Astrocyte of the hippocampus (primary cell): ENCODE data around the gene HMCN1.
A peak's percentile ranks its signal among the peaks of the same experiment; 100 is the strongest.

Source experiments
- DNase-seq: peaks from one replicate; pipeline ENCODE4 v3.0.0; 2011; ENCODE audit warnings: low read depth, low spot score

HMCN1 gene

GRCh38 chr1:186089940-186090339 is 355.7 kb downstream of the HMCN1 start:
- no peak for DNase-seq

- DNase-seq = no peak
These were observed 357.1 kb downstream of the HMCN1 start for GRCh38 chr1:186091222-186091720.

- DNase-seq = peak; percentile 11
These were observed 359.2 kb downstream of the HMCN1 start for GRCh38 chr1:186093437-186093836.

- peak; percentile 46 for DNase-seq
These were observed 360.0 kb downstream of the HMCN1 start for GRCh38 chr1:186094172-186094571.

GRCh38 chr1:186099336-186100104 is 365.3 kb downstream of the HMCN1 start:
- no peak for DNase-seq

- DNase-seq = no peak
These were observed 367.9 kb downstream of the HMCN1 start for GRCh38 chr1:186102107-186102506.

GRCh38 chr1:186102547-186103148 is 368.5 kb downstream of the HMCN1 start:
- peak; percentile 78 for DNase-seq

GRCh38 chr1:186104459-186104858 is 370.3 kb downstream of the HMCN1 start:
- DNase-seq = no peak

- DNase-seq = no peak
These were observed 378.1 kb downstream of the HMCN1 start for GRCh38 chr1:186112280-186112679.

GRCh38 chr1:186113461-186113860 is 379.3 kb downstream of the HMCN1 start:
- no peak for DNase-seq

GRCh38 chr1:186118724-186119123 is 384.5 kb downstream of the HMCN1 start:
- no peak for DNase-seq

- DNase-seq = no peak
These were observed 388.6 kb downstream of the HMCN1 start for GRCh38 chr1:186122837-186123236.

GRCh38 chr1:186125035-186125434 is 390.8 kb downstream of the HMCN1 start:
- DNase-seq = no peak

- DNase-seq = no peak
These were observed 391.3 kb downstream of the HMCN1 start for GRCh38 chr1:186125511-186125910.

GRCh38 chr1:186129758-186130157 is 395.6 kb downstream of the HMCN1 start:
- no peak for DNase-seq

- no peak for DNase-seq
These were observed 404.9 kb downstream of the HMCN1 start for GRCh38 chr1:186139115-186139514.

- peak; percentile 48 for DNase-seq
These were observed 405.5 kb downstream of the HMCN1 start for GRCh38 chr1:186139701-186140100.

- no peak for DNase-seq
These were observed 408.0 kb downstream of the HMCN1 start for GRCh38 chr1:186142159-186142558.

- DNase-seq = no peak
These were observed 408.7 kb downstream of the HMCN1 start for GRCh38 chr1:186142916-186143315.

- DNase-seq = no peak
These were observed 409.3 kb downstream of the HMCN1 start for GRCh38 chr1:186143481-186143880.

- no peak for DNase-seq
These were observed 410.3 kb downstream of the HMCN1 start for GRCh38 chr1:186144505-186144904.

- DNase-seq = no peak
These were observed 412.8 kb downstream of the HMCN1 start for GRCh38 chr1:186146974-186147373.

GRCh38 chr1:186149591-186149990 is 415.4 kb downstream of the HMCN1 start:
- DNase-seq = no peak
